Hepatocyte (in vitro differentiated cells): ENCODE measurements around the gene CTSW. TPM values are rescaled to one million over a fixed set of nuclear protein-coding genes. Genes with fewer than 3 reads are reported as not detected.
"Not testable (repeated sequence)": the region's sequence is repeated elsewhere in the genome, so short reads cannot be mapped to it uniquely, and the experiment has no call there.

ENCODE experiments used
- DNase-seq: peaks from one replicate; pipeline ENCODE4 v3.0.0-alpha.2; 2016; ENCODE audit warnings: low spot score
- H2AFZ ChIP-seq: fragments of 200-600 bp; sonication (generic); 2 replicates; pipeline ENCODE4 v1.6.0; 2016; ENCODE audit warnings: antibody characterized with exemption, mild to moderate bottlenecking
- H3K27ac ChIP-seq: fragments of 200-600 bp; sonication (generic); 2 replicates; pipeline ENCODE4 v1.5.1; 2016; ENCODE audit warnings: mild to moderate bottlenecking
- H3K27me3 ChIP-seq: fragments of 200-600 bp; sonication (generic); 2 replicates; pipeline ENCODE4 v1.6.1; 2016
- H3K36me3 ChIP-seq: fragments of 200-600 bp; sonication (generic); replicated peaks from 2 replicates; pipeline ENCODE4 v1.5.1; 2016; ENCODE audit warnings: low read depth; ENCODE audit not compliant: insufficient read depth
- H3K4me1 ChIP-seq: fragments of 200-600 bp; sonication (generic); 2 replicates; pipeline ENCODE4 v1.5.1; 2016; ENCODE audit warnings: mild to moderate bottlenecking, moderate library complexity; ENCODE audit not compliant: insufficient read depth
- H3K4me2 ChIP-seq: fragments of 200-600 bp; sonication (generic); 2 replicates; pipeline ENCODE4 v1.6.0; 2016
- H3K4me3 ChIP-seq: fragments of 200-600 bp; sonication (generic); 2 replicates; pipeline ENCODE4 v1.5.1; 2016; ENCODE audit warnings: mild to moderate bottlenecking
- H3K79me2 ChIP-seq: fragments of 200-600 bp; sonication (generic); 2 replicates; pipeline ENCODE4 v1.6.0; 2017; ENCODE audit warnings: mild to moderate bottlenecking
- H3K9me2 ChIP-seq: fragments of 200-600 bp; sonication (generic); replicated peaks from 2 replicates; pipeline ENCODE4 v1.6.0; 2017; ENCODE audit warnings: mild to moderate bottlenecking; ENCODE audit not compliant: insufficient read depth
- H3K9me3 ChIP-seq: fragments of 200-600 bp; sonication (generic); 2 replicates; pipeline ENCODE4 v1.5.1; 2016; ENCODE audit warnings: low read depth, mild to moderate bottlenecking
- H4K20me1 ChIP-seq: fragments of 200-600 bp; sonication (generic); 2 replicates; pipeline ENCODE4 v1.6.0; 2016; ENCODE audit warnings: mild to moderate bottlenecking; ENCODE audit not compliant: insufficient read depth, poor library complexity, severe bottlenecking
- CTCF ChIP-seq: fragments of 200-600 bp; sonication (generic); IDR thresholded peaks from 2 replicates; pipeline ENCODE4 v1.5.1; 2016; ENCODE audit warnings: antibody characterized with exemption, mild to moderate bottlenecking; ENCODE audit not compliant: poor library complexity
- EZH2 ChIP-seq: fragments of 200-600 bp; sonication (generic); IDR thresholded peaks from 2 replicates; pipeline ENCODE4 v1.6.1; 2016; ENCODE audit warnings: antibody characterized with exemption, mild to moderate bottlenecking, borderline replicate concordance
- EZH2phosphoT487 ChIP-seq: fragments of 200-600 bp; sonication (generic); IDR thresholded peaks from one replicate; pipeline ENCODE4 v1.6.1; 2018; ENCODE audit warnings: antibody characterized with exemption, mild to moderate bottlenecking, low read depth, moderate library complexity; ENCODE audit not compliant: unreplicated experiment, severe bottlenecking
- WGBS: methylation state at CpG from one replicate; pipeline ENCODE4 v1.1.6; 2016; ENCODE audit warnings: low lambda C conversion rate; ENCODE audit errors: missing lambda C conversion rate; 5-methylcytosine and 5-hydroxymethylcytosine counted together
- polyA plus RNA-seq: library from polyadenylated mRNA; unstranded; fragments of >200 nt; fragmentation: Nextera tagmentation; extraction: Ambion mirVana; gene quantifications from 2 replicates; pipeline ENCODE4 v1.2.1, GENCODE V29; 2016
- total RNA-seq: library from RNA; depleted of rRNA; stranded (reverse); fragments of >200 nt; gene quantifications from 2 replicates; pipeline ENCODE4 v1.2.3, GENCODE V29; 2014

The CTSW gene
- total and polyA plus RNA-seq, 2 experiments from 2014 or later = 0.15 TPM; not detected in 1

- no peaks in the 10 kb centered on the region for H4K20me1 ChIP-seq
- H3K27ac ChIP-seq = no peak overlapping the region
- H3K9me2 ChIP-seq = no peaks in the 10 kb centered on the region
- no peak overlapping the region for H3K4me2 ChIP-seq
- H3K4me3 ChIP-seq = no peak overlapping the region
- WGBS = 68% methylated on average over 3 of the region's 3 CpGs
- peaks cover 9% of the 10 kb centered on the region for H3K4me1 ChIP-seq
- H3K9me3 ChIP-seq = no peaks in the 10 kb centered on the region
- H2AFZ ChIP-seq = no peak overlapping the region
- H3K36me3 ChIP-seq = no peaks in the 10 kb centered on the region
- no peaks in the 10 kb centered on the region for H3K79me2 ChIP-seq
- no peak for DNase-seq
- no peaks in the 10 kb centered on the region for H3K27me3 ChIP-seq
- no peak for TF ChIP-seq EZH2phosphoT487
- TF ChIP-seq EZH2 = no peak
- no peak for TF ChIP-seq CTCF
These were observed 31.9 kb upstream of the CTSW start for GRCh38 chr11:65847746-65848145.

GRCh38 chr11:65848693-65849092, 30.9 kb upstream of the CTSW start:
- not testable (repeated sequence) for H3K9me2 ChIP-seq, H2AFZ ChIP-seq, DNase-seq, H3K36me3 ChIP-seq, H4K20me1 ChIP-seq, H3K27ac ChIP-seq, H3K4me3 ChIP-seq, H3K27me3 ChIP-seq, H3K4me2 ChIP-seq, H3K9me3 ChIP-seq, H3K79me2 ChIP-seq
- peaks cover 18% of the 10 kb centered on the region for H3K4me1 ChIP-seq
- WGBS = 71% methylated on average over 7 of the region's 7 CpGs

DNA sequence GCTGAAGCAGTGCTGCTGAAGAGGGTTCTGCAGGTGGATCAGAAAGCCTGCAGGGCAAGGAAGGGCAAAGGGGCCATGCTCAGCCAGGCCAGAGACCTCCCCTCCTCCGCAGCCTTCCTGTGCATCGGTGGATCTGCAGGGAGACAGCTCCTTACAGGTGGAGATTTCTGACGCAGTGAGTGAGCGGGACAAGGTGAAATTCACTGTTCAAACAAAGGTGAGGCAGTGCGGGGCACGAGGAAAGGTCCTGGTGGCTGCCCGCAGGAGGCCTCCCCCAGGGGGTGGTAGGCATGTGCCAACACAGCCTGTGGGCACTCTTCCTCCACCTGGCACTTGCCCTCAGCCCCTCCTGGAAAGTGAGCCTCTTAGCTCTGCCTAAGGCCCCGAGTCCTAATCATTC, 30.3 kb upstream of the CTSW start:
- peaks cover 17% of the 10 kb centered on the region for H3K4me1 ChIP-seq
- 59% methylated on average over 8 of the region's 8 CpGs for WGBS
- no peaks in the 10 kb centered on the region for H3K27me3 ChIP-seq
- no peaks in the 10 kb centered on the region for H3K9me2 ChIP-seq
- H3K9me3 ChIP-seq = no peaks in the 10 kb centered on the region
- H4K20me1 ChIP-seq = peaks cover 8% of the 10 kb centered on the region
- no peak overlapping the region for H2AFZ ChIP-seq
- H3K79me2 ChIP-seq = peaks cover 6% of the 10 kb centered on the region
- H3K36me3 ChIP-seq = no peaks in the 10 kb centered on the region
- no peak overlapping the region for H3K4me3 ChIP-seq
- H3K4me2 ChIP-seq = no peak overlapping the region
- peak; percentile 15 for DNase-seq
- no peak for TF ChIP-seq EZH2phosphoT487
- no peak for TF ChIP-seq CTCF
- TF ChIP-seq EZH2 = no peak
- no peak overlapping the region for H3K27ac ChIP-seq

GRCh38 chr11:65849771-65850216, 29.8 kb upstream of the CTSW start:
- Histone ChIP-seq H3K79me2 (peaks cover 10% of the 10 kb centered on the region), H2AFZ (no peak overlapping the region), H3K4me1 (peaks cover 18% of the 10 kb centered on the region), H3K27ac (no peak overlapping the region), H3K27me3 (no peaks in the 10 kb centered on the region), H3K4me2 (no peak overlapping the region), H3K4me3 (no peak overlapping the region), H3K9me2 (no peaks in the 10 kb centered on the region), H3K36me3 (no peaks in the 10 kb centered on the region), H4K20me1 (peaks cover 12% of the 10 kb centered on the region), H3K9me3 (no peaks in the 10 kb centered on the region)
- 66% methylated on average over 12 of the region's 16 CpGs for WGBS
- DNase-seq = peak; percentile 5
- no peak for TF ChIP-seq EZH2phosphoT487
- TF ChIP-seq CTCF = no peak
- TF ChIP-seq EZH2 = no peak
